Immature natural killer cell (primary cell): ENCODE measurements around the gene SEPTIN2. TPM values are rescaled to one million over a fixed set of nuclear protein-coding genes. Genes with fewer than 3 reads are reported as not detected.
"Not testable (repeated sequence)": the region's sequence is repeated elsewhere in the genome, so short reads cannot be mapped to it uniquely, and the experiment has no call there.

Experiments used
- DNase-seq, 3 donors: peaks; one replicate each; pipeline ENCODE4 v3.0.0; 2022; ENCODE audit warnings: mixed read lengths in 1 of 3
- H3K27ac Mint-ChIP-seq, 6 donors: one replicate each; pipeline ENCODE4 v1.8.0; 2020; ENCODE audit warnings: mixed read lengths in 6 of 6, mild to moderate bottlenecking in 5 of 6, inconsistent platforms in 4 of 6, moderate library complexity in 3 of 6
- H3K27me3 Mint-ChIP-seq, 3 donors: one replicate each; pipeline ENCODE4 v1.8.0; 2020 to 2021; ENCODE audit warnings: low read depth in 3 of 3, mild to moderate bottlenecking in 3 of 3, mixed read lengths in 3 of 3, moderate library complexity in 3 of 3, inconsistent platforms in 1 of 3
- H3K36me3 Mint-ChIP-seq, 3 donors: one replicate each; pipeline ENCODE4 v1.8.0; 2020; ENCODE audit warnings: mixed read lengths in 3 of 3, inconsistent platforms in 2 of 3, mild to moderate bottlenecking in 2 of 3
- H3K4me1 Mint-ChIP-seq, 2 donors: one replicate each; pipeline ENCODE4 v1.8.0; 2020; ENCODE audit warnings: inconsistent platforms in 2 of 2, mild to moderate bottlenecking in 2 of 2, mixed read lengths in 2 of 2, moderate library complexity in 1 of 2
- H3K4me3 Mint-ChIP-seq, 5 donors: one replicate each; pipeline ENCODE4 v1.8.0; 2020; ENCODE audit warnings: mild to moderate bottlenecking in 5 of 5, mixed read lengths in 5 of 5, inconsistent platforms in 3 of 5, moderate library complexity in 3 of 5
- H3K9me3 Mint-ChIP-seq, 6 donors: one replicate each; pipeline ENCODE4 v1.8.0; 2020; ENCODE audit warnings: mild to moderate bottlenecking in 6 of 6, mixed read lengths in 6 of 6, inconsistent platforms in 4 of 6, moderate library complexity in 3 of 6
- polyA plus RNA-seq, 3 donors: library from polyadenylated mRNA; unstranded; fragments of 300-500 nt; fragmentation: Illumina TruSeq; gene quantifications; one replicate each; pipeline ENCODE4 v1.2.3, GENCODE V29; 2021

The SEPTIN2 gene
- polyA plus RNA-seq, 3 donors from 2014 or later: 204 to 249 (median 207) TPM

DNA sequence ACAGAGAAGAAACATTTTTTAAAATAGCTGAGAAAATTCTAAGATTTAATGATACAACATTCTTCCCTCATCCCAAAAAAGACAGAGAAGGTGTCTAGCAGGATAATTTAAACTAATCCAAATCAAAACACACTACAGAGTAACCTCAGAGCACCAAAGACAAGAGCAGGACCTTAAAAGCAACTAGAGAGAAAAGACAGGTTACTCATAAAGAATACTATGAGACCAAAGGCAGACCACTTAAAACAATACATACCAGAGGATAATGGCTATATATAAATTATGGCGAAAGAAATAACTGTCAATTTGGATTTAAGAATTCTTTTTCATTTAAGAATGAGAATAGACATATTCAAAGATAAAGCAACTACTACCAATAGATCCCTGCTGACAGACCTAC is 40.2 kb upstream of the SEPTIN2 start:
- Mint-ChIP-seq H3K4me1 (peaks cover 29 to 37% of the 10 kb centered on the region in 2 donors), H3K27ac (peak overlapping the region in 2 of 6 donors; percentile 28 to 66), H3K4me3 (no peak overlapping the region), H3K9me3 (peaks cover 0 to 2% (median 0%) of the 10 kb centered on the region in 6 donors), H3K27me3 (peaks cover 4 to 11% (median 7%) of the 10 kb centered on the region in 3 donors), H3K36me3 (no peaks in the 10 kb centered on the region)
- no peak for DNase-seq

DNA sequence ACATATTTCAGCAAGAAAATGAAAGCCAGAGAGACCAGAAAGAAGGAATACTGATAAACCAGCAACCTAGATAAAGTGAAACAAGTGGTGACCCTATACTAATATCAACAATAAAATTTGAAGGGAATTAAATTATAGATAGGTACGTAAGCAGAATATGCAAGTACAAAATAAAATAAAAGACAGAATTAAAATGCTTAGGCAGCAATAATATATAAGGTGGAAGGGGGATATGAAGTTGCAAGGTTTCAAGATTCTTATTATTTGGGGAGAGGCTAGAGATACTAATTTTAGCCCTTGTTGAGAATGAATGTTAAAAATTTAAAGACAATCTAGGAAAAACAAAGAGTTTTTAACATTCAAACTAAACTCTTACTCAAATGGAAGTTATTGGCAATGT is 39.8 kb upstream of the SEPTIN2 start:
- Mint-ChIP-seq H3K27me3 (peaks cover 4 to 11% (median 7%) of the 10 kb centered on the region in 3 donors), H3K4me3 (no peak overlapping the region), H3K27ac (peak overlapping the region in 1 of 6 donors; percentile 28), H3K9me3 (peaks cover 0 to 2% (median 0%) of the 10 kb centered on the region in 6 donors), H3K4me1 (peaks cover 25 to 32% of the 10 kb centered on the region in 2 donors), H3K36me3 (no peaks in the 10 kb centered on the region)
- DNase-seq: no peak

DNA sequence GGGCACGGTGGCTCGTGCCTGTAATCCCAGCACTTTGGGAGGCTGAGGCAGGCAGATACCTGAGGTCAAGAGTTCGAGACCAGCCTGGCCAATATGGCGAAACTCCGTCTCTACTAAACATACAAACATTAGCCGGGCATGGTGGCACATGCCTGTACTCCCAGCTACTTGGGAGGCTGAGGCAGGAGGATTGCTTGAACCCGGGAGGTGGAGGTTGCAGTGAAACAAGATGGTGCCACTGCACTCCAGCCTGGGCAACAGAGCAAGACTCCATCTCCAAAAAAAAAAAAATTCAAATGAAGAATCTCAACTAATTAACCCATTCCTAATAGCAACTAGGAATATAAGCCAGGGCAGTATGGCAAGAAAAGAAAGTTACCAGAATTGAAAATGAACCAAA is 37.4 kb upstream of the SEPTIN2 start:
- H3K27ac Mint-ChIP-seq, H3K4me3 Mint-ChIP-seq, H3K36me3 Mint-ChIP-seq, H3K9me3 Mint-ChIP-seq, DNase-seq, H3K27me3 Mint-ChIP-seq: not testable (repeated sequence)
- H3K4me1 Mint-ChIP-seq: peaks cover 11 to 32% of the 10 kb centered on the region in 2 donors

DNA sequence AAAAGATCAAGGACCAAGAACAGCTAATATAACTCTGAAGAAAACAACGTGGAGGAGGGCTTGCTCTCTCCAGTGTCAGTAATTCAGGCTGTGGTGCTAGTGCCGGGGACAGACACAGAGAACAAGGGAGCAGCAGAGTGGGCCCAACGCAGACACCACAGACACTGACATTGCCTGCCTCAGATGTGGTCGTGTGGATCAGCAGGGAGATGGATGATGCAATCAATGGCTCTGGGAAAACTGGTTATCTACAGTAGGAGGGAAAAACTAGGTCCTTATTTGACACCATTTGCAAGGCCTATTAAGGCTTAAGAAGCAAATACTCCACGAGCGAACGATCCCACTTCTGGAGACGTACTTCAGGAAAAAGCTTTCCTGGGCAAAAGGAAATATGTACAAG is 36.3 kb upstream of the SEPTIN2 start:
- H3K4me1 Mint-ChIP-seq: peaks cover 2 to 31% of the 10 kb centered on the region in 2 donors
- H3K27me3 Mint-ChIP-seq: peaks cover 0 to under 1% (median 0%) of the 10 kb centered on the region in 3 donors
- peaks cover 0 to 4% (median 0%) of the 10 kb centered on the region in 3 donors for H3K36me3 Mint-ChIP-seq
- peaks cover 0 to 2% (median 0%) of the 10 kb centered on the region in 6 donors for H3K9me3 Mint-ChIP-seq
- H3K27ac Mint-ChIP-seq: peak overlapping the region in 1 of 6 donors; percentile 43
- no peak for DNase-seq
- no peak overlapping the region for H3K4me3 Mint-ChIP-seq

DNA sequence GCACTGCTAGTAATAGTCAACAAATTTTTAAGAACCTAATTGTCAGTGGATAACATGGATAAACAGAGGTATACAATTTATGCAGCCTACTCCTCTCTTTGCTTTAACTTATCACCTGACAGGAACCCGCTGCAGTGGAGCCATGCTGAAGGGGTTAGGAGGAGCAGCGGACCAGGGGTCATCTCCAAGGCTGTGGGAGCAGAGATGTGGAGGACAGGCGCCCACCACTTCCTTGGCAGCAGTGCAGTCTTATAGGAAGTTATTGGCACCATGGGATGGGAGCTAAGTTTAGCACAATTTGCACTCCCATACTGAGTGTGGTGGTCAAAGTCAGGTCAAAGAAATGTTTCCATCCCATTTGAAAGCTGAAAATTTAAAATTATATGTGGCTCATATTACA is 35.9 kb upstream of the SEPTIN2 start:
- Mint-ChIP-seq H3K4me3 (no peak overlapping the region), H3K27me3 (no peaks in the 10 kb centered on the region), H3K36me3 (peaks cover 0 to 4% (median 0%) of the 10 kb centered on the region in 3 donors), H3K9me3 (peaks cover 0 to 2% (median 0%) of the 10 kb centered on the region in 6 donors), H3K4me1 (peaks cover 2 to 33% of the 10 kb centered on the region in 2 donors), H3K27ac (no peak overlapping the region)
- no peak for DNase-seq

DNA sequence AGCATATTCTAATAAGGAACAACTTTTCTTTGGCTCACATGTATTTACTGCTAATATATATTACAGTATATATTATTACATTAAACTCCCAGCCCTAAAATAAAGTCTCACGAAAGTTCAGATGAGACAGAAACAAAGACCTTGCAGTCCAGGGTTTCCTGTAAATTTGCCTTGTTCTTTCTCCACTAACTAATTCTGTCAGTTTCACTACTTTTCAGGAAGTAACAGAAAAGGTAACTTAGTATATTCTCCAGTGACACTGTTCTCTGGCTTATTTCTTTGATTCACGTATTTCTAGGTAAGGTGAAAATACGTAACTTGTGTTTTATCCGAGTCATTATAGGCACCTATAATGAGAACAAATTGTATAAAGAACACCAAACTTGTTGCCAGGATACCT is 35.4 kb upstream of the SEPTIN2 start:
- Mint-ChIP-seq H3K9me3 (no peaks in the 10 kb centered on the region), H3K4me3 (no peak overlapping the region), H3K27me3 (no peaks in the 10 kb centered on the region)

DNA sequence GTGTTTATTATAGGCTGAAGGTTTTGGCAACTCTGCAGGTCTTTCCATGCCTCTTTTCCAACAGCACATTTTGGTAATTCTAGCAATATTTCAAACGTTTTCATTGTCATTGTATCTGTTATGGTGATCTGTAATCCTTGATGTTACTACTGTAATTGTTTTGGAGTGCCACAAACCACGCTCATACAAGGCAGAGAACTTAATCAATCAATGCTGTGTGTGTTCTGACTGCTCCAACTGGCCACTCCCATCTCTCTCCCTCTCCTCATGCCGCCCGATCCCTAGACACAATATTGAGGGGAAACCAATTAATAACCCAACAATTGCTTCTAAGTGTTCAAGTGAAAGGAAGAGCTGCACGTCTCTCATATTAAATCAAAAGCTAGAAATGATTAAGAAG is 33.2 kb upstream of the SEPTIN2 start:
- Mint-ChIP-seq H3K4me3 (no peak overlapping the region), H3K27me3 (no peaks in the 10 kb centered on the region), H3K4me1 (peaks cover 2 to 30% of the 10 kb centered on the region in 2 donors), H3K27ac (peak overlapping the region in 2 of 6 donors; percentile 13 to 43), H3K9me3 (no peaks in the 10 kb centered on the region), H3K36me3 (peaks cover 0 to 4% (median 0%) of the 10 kb centered on the region in 3 donors)
- DNase-seq: no peak

More for the DNA sequence above, 35.4 kb upstream of the SEPTIN2 start:
- peaks cover 2 to 31% of the 10 kb centered on the region in 2 donors for H3K4me1 Mint-ChIP-seq
- no peak for DNase-seq
- H3K27ac Mint-ChIP-seq: no peak overlapping the region
- peaks cover 0 to 4% (median 0%) of the 10 kb centered on the region in 3 donors for H3K36me3 Mint-ChIP-seq

DNA sequence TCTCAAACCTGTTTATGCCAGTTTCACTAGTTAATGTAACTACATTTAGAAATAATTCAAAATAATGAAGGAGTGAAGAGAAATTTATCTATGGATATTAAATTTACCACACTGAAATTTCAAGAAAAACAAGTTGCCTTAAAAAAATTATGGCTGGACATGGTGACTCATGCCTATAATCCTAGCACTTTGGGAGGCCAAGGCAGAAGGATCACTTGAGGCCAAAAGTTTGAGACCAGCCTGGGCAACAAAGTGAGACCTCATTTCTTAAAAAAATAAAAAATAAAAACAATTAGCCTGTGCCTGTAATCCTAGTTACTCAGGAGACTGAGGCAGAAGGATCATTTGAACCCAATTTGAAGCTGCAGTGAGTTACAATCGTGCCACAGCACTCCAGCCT is 30.1 kb upstream of the SEPTIN2 start:
- Mint-ChIP-seq H3K4me1 (peaks cover 16 to 54% of the 10 kb centered on the region in 2 donors), H3K27ac (peak overlapping the region in 2 of 6 donors; percentile 13 to 32), H3K9me3 (no peaks in the 10 kb centered on the region), H3K27me3 (no peaks in the 10 kb centered on the region), H3K36me3 (peaks cover 0 to 4% (median 0%) of the 10 kb centered on the region in 3 donors), H3K4me3 (no peak overlapping the region)
- DNase-seq: no peak

DNA sequence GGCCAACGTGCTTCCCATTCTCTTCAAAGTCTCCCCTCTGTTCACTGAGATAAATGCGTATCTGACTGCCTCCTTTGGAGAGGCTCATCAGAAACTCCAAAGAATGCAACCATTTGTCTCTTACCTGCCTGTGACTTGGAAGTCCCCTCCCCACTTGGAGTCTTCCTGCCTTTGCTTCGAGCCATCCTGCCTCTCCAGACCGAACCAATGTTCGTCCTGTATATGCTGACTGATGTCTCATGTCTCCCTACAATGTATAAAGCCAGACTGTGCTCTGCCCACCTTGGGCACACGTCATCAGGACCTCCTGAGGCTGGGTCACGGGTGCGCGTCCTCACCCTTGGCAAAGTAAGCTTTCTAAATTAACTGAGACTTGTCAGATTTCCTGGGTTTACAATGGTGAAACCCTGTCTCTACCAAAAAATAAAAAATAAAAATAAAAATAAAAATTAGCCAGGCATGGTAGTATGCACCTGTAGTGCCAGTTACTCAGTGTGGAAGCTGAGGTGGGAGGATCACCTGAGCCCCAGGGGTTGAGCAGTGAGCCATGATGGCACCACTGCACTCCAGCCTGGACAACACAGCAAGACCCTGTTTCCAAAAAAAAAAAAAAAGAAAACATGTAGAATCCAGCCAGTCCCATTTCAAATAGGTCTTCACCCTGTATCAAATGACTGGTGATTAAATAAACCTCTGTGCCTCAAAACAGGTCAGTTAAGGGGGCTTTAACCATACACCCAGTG is 29.2 kb upstream of the SEPTIN2 start:
- DNase-seq: no peak
- Mint-ChIP-seq H3K36me3 (peaks cover 0 to 4% (median 0%) of the 10 kb centered on the region in 3 donors), H3K9me3 (no peaks in the 10 kb centered on the region), H3K27me3 (no peaks in the 10 kb centered on the region), H3K4me3 (no peak overlapping the region), H3K27ac (peak overlapping the region in 1 of 6 donors; percentile 29), H3K4me1 (peaks cover 25 to 63% of the 10 kb centered on the region in 2 donors)

DNA sequence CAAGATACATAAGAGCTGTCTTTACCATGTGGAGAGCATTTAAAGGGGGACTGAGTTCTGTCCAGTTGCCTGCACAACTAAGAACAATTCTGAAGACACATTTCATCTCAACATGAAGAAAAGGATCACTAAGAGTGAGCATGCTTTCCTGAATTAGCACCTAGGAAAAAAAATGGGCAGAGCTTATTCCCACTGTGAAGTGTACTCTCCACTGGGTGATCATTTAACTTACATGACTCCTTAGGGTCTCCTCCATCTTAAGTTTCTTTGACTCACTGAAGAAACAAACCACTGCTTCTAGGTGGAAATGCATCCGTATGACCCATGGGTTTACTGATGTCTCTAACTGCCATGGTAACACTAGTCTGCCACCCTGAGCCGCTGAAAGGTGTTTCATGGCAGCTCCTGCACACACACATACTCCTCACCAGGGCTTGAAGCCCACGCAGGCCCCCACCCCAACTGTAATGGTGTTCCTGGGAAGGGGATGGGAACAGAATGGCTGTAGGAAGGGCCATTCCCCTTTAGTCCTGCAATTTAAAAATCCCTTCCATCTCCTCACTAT is 27.3 kb upstream of the SEPTIN2 start:
- H3K27me3 Mint-ChIP-seq: no peaks in the 10 kb centered on the region
- DNase-seq: no peak
- no peak overlapping the region for H3K4me3 Mint-ChIP-seq
- H3K9me3 Mint-ChIP-seq: no peaks in the 10 kb centered on the region
- H3K27ac Mint-ChIP-seq: peak overlapping the region in 2 of 6 donors; percentile 41
- peaks cover 31 to 64% of the 10 kb centered on the region in 2 donors for H3K4me1 Mint-ChIP-seq
- H3K36me3 Mint-ChIP-seq: peaks cover 0 to 4% (median 0%) of the 10 kb centered on the region in 3 donors

DNA sequence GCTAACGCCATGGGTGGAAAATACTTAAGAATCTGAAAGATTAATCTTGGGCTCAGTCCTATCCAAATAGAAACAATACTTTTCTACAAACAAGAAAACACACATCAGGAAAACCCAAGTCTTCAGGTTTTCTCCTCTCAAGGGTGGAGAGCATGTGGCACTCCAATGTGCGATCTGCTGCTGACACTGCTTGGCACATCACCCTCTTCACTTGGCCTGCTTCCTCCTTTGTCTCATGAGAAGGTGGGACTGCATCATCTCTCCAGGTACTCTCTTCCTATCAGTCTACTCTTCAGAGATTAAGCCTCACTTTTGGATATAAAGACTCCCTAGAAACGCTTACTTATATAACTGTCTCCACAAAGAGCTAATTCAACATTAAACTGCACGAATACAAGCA is 26.7 kb upstream of the SEPTIN2 start:
- Mint-ChIP-seq H3K4me3 (no peak overlapping the region), H3K9me3 (no peaks in the 10 kb centered on the region), H3K4me1 (peaks cover 30 to 59% of the 10 kb centered on the region in 2 donors), H3K27me3 (no peaks in the 10 kb centered on the region), H3K27ac (peak overlapping the region in 1 of 6 donors; percentile 29), H3K36me3 (peaks cover 0 to 4% (median 0%) of the 10 kb centered on the region in 3 donors)
- no peak for DNase-seq

DNA sequence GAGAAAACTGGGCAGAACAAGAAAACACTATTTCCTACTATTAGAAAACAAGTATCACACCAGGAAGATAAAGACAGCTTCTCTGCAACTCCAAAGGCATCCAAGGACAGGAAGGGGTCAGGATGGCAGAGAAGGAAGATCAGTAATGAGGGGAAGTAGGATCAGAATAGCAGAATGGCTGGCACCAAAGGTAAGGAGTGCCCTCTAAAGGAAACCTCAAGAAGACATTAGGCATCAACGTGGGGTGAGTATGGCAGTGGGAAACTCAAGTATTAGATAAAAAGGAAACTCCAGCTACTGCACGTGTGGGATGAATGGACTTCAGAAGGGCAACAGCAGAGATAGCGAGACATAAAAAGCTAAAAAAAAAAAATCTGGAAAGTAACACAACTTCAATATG is 26.1 kb upstream of the SEPTIN2 start:
- Mint-ChIP-seq H3K4me3 (no peak overlapping the region), H3K27ac (peak overlapping the region in 1 of 6 donors; percentile 41), H3K4me1 (peaks cover 30 to 54% of the 10 kb centered on the region in 2 donors)

DNA sequence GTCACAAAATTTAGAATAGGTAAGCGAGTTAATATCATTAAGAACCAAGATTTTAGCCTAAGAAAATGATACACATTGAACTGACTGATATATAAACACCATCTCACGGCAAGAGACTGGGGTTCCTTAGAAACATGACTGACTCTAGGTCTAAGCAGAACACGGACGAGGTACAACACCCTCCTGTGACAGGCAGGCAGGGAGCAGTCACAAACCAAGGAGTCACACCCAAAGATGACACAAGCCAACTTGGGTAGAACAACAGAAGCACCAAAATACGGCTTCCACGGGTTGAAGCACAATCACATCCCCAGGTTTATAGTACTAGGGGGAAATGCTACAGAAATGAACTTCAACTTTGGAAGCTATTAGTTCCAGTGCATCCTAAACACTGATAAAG is 24.6 kb upstream of the SEPTIN2 start:
- Mint-ChIP-seq H3K4me1 (peaks cover 30 to 61% of the 10 kb centered on the region in 2 donors), H3K4me3 (no peak overlapping the region), H3K27ac (peak overlapping the region in 2 of 6 donors; percentile 27 to 67), H3K9me3 (no peaks in the 10 kb centered on the region), H3K36me3 (no peaks in the 10 kb centered on the region), H3K27me3 (no peaks in the 10 kb centered on the region)
- DNase-seq: no peak

More for the DNA sequence above, 26.1 kb upstream of the SEPTIN2 start:
- Mint-ChIP-seq H3K9me3 (no peaks in the 10 kb centered on the region), H3K27me3 (no peaks in the 10 kb centered on the region), H3K36me3 (no peaks in the 10 kb centered on the region)
- no peak for DNase-seq

DNA sequence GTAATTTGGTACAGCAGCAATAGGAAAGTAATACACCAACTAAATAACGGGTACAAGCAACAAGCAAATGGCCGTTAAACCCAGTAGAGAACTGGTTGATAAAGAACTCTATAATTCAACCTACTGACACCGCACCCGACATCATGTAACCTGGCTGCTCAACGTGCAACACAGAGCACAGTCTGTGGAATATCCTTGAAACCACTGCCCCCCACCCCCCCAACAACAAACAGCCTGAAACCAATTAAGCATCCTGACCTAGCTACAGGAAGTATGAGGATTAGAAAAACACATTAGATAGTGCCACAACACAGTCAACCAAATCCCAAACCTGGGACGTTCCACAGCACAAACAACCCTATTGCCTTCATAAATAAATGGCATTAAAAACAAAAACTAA is 23.7 kb upstream of the SEPTIN2 start:
- peaks cover 30 to 70% of the 10 kb centered on the region in 2 donors for H3K4me1 Mint-ChIP-seq
- no peaks in the 10 kb centered on the region for H3K9me3 Mint-ChIP-seq
- no peak for DNase-seq
- H3K4me3 Mint-ChIP-seq: no peak overlapping the region
- H3K27me3 Mint-ChIP-seq: peaks cover 0 to 2% (median 0%) of the 10 kb centered on the region in 3 donors
- peak overlapping the region in 1 of 6 donors; percentile 30 for H3K27ac Mint-ChIP-seq
- H3K36me3 Mint-ChIP-seq: peaks cover 0 to 3% (median 0%) of the 10 kb centered on the region in 3 donors
